Mucosa of rectum (tissue), 2 donors: Measurements from ENCODE around the gene COL5A2.
A peak's percentile ranks its signal among the peaks of the same experiment; 100 is the strongest.

Source experiments
- H3K27ac ChIP-seq, 2 donors: one replicate each; pipeline ENCODE4 v1.7.0; 2013; ENCODE audit warnings: inconsistent platforms in 2 of 2, low read depth in 2 of 2, low read length in 2 of 2
- H3K27me3 ChIP-seq, 2 donors: one replicate each; pipeline ENCODE4 v1.7.0; 2013; ENCODE audit warnings: low read length in 2 of 2; ENCODE audit not compliant: control insufficient read depth in 2 of 2, insufficient read depth in 2 of 2
- H3K36me3 ChIP-seq, 2 donors: one replicate each; pipeline ENCODE4 v1.7.0; 2013; ENCODE audit warnings: low read length in 2 of 2; ENCODE audit not compliant: control insufficient read depth in 2 of 2, insufficient read depth in 2 of 2
- H3K4me1 ChIP-seq, 2 donors: one replicate each; pipeline ENCODE4 v1.7.0; 2013; ENCODE audit warnings: low read length in 2 of 2, mild to moderate bottlenecking in 1 of 2; ENCODE audit not compliant: control insufficient read depth in 2 of 2, insufficient read depth in 2 of 2
- H3K4me3 ChIP-seq, 2 donors: one replicate each; pipeline ENCODE4 v1.7.0; 2013; ENCODE audit warnings: low read length in 2 of 2
- H3K9ac ChIP-seq, 2 donors: one replicate each; pipeline ENCODE4 v1.7.0; 2013; ENCODE audit warnings: low read length in 2 of 2, low read depth in 1 of 2, mild to moderate bottlenecking in 1 of 2
- H3K9me3 ChIP-seq, 2 donors: one replicate each; pipeline ENCODE4 v1.7.0; 2013; ENCODE audit warnings: low read length in 2 of 2; ENCODE audit not compliant: control insufficient read depth in 2 of 2
- donor health status: healthy.
- donor health status: Normal muscosa, but diverticular disease.

The COL5A2 gene

GRCh38 chr2:189210250-189211087 is 30.9 kb upstream of the COL5A2 start:
- no peaks in the 10 kb centered on the region for H3K4me1 ChIP-seq
- H3K36me3 ChIP-seq: no peaks in the 10 kb centered on the region
- no peaks in the 10 kb centered on the region for H3K27me3 ChIP-seq
- no peaks in the 10 kb centered on the region for H3K9me3 ChIP-seq
- H3K27ac ChIP-seq: peak overlapping the region; percentile 54 to 62
- H3K9ac ChIP-seq: peak overlapping the region in 1 of 2 donors; percentile 43
- H3K4me3 ChIP-seq: peak overlapping the region; percentile 14 to 23

- Histone ChIP-seq H3K36me3 (no peaks in the 10 kb centered on the region), H3K27ac (no peak overlapping the region), H3K4me1 (no peaks in the 10 kb centered on the region), H3K27me3 (no peaks in the 10 kb centered on the region), H3K4me3 (no peak overlapping the region), H3K9me3 (no peaks in the 10 kb centered on the region), H3K9ac (no peak overlapping the region)
Observed at GRCh38 chr2:189208254-189208653, 28.7 kb upstream of the COL5A2 start.

- Histone ChIP-seq H3K27me3 (no peaks in the 10 kb centered on the region), H3K36me3 (no peaks in the 10 kb centered on the region), H3K4me3 (no peak overlapping the region), H3K27ac (no peak overlapping the region), H3K4me1 (no peaks in the 10 kb centered on the region), H3K9me3 (no peaks in the 10 kb centered on the region), H3K9ac (no peak overlapping the region)
Observed at GRCh38 chr2:189204322-189204941, 24.9 kb upstream of the COL5A2 start.

- Histone ChIP-seq H3K27ac (no peak overlapping the region), H3K27me3 (no peaks in the 10 kb centered on the region), H3K4me1 (no peaks in the 10 kb centered on the region), H3K9me3 (no peaks in the 10 kb centered on the region), H3K9ac (no peak overlapping the region), H3K4me3 (no peak overlapping the region), H3K36me3 (no peaks in the 10 kb centered on the region)
Observed at GRCh38 chr2:189203177-189203799, 23.7 kb upstream of the COL5A2 start.

GRCh38 chr2:189199797-189200196 is 20.2 kb upstream of the COL5A2 start:
- no peaks in the 10 kb centered on the region for H3K27me3 ChIP-seq
- H3K4me1 ChIP-seq: no peaks in the 10 kb centered on the region
- H3K27ac ChIP-seq: no peak overlapping the region
- H3K9me3 ChIP-seq: no peaks in the 10 kb centered on the region
- H3K4me3 ChIP-seq: no peak overlapping the region
- no peak overlapping the region for H3K9ac ChIP-seq
- H3K36me3 ChIP-seq: no peaks in the 10 kb centered on the region

GRCh38 chr2:189192766-189193165 is 13.2 kb upstream of the COL5A2 start:
- Histone ChIP-seq H3K4me1 (no peaks in the 10 kb centered on the region), H3K36me3 (no peaks in the 10 kb centered on the region), H3K27ac (no peak overlapping the region), H3K9ac (no peak overlapping the region), H3K4me3 (no peak overlapping the region), H3K9me3 (no peaks in the 10 kb centered on the region), H3K27me3 (no peaks in the 10 kb centered on the region)

- no peak overlapping the region for H3K9ac ChIP-seq
- no peaks in the 10 kb centered on the region for H3K4me1 ChIP-seq
- H3K4me3 ChIP-seq: no peak overlapping the region
- H3K36me3 ChIP-seq: no peaks in the 10 kb centered on the region
- H3K9me3 ChIP-seq: no peaks in the 10 kb centered on the region
- no peak overlapping the region for H3K27ac ChIP-seq
- no peaks in the 10 kb centered on the region for H3K27me3 ChIP-seq
Observed at GRCh38 chr2:189191766-189192165, 12.2 kb upstream of the COL5A2 start.

- Histone ChIP-seq H3K9ac (no peak overlapping the region), H3K9me3 (no peaks in the 10 kb centered on the region), H3K27ac (no peak overlapping the region), H3K36me3 (no peaks in the 10 kb centered on the region), H3K4me3 (no peak overlapping the region), H3K27me3 (no peaks in the 10 kb centered on the region), H3K4me1 (no peaks in the 10 kb centered on the region)
Observed at GRCh38 chr2:189190685-189191084, 11.1 kb upstream of the COL5A2 start.

- no peak overlapping the region for H3K27ac ChIP-seq
- H3K27me3 ChIP-seq: no peaks in the 10 kb centered on the region
- H3K36me3 ChIP-seq: no peaks in the 10 kb centered on the region
- no peak overlapping the region for H3K4me3 ChIP-seq
- no peaks in the 10 kb centered on the region for H3K9me3 ChIP-seq
- no peak overlapping the region for H3K9ac ChIP-seq
- H3K4me1 ChIP-seq: no peaks in the 10 kb centered on the region
Observed at GRCh38 chr2:189188115-189188805, 8.7 kb upstream of the COL5A2 start.

- H3K4me1 ChIP-seq: no peaks in the 10 kb centered on the region
- no peaks in the 10 kb centered on the region for H3K27me3 ChIP-seq
- no peaks in the 10 kb centered on the region for H3K36me3 ChIP-seq
- no peak overlapping the region for H3K4me3 ChIP-seq
- H3K9ac ChIP-seq: no peak overlapping the region
- no peaks in the 10 kb centered on the region for H3K9me3 ChIP-seq
- H3K27ac ChIP-seq: no peak overlapping the region
Observed at GRCh38 chr2:189183170-189183569, 3.6 kb upstream of the COL5A2 start.
